ENCODE results near the gene CD55. TPM values are rescaled to one million over a fixed set of nuclear protein-coding genes. Genes with fewer than 3 reads are reported as not detected.

The CD55 gene
- total and polyA plus RNA-seq, 3 experiments from 2014 or later = 61.1 to 94.6 (median 85.2) TPM

- no peaks in the 10 kb centered on the region for H3K9me3 ChIP-seq (ENCODE audit: low read length)
- peak overlapping the region in 1 of 8 donors; percentile 9 for H3K27ac Mint-ChIP-seq
- peaks cover 12 to 27% of the 10 kb centered on the region in 2 donors for H3K27me3 Mint-ChIP-seq
- H3K4me3 Mint-ChIP-seq = peak overlapping the region in 1 of 7 donors; percentile 7
- POLR2A ChIA-PET = interaction anchor here (1.1 to 1.7 kb wide), 2 partner anchors 38 to 39 kb away, joined by 3 to 7 read pairs; partner anchors contain the start of gene CD55
- H3K4me1 Mint-ChIP-seq = peaks cover 11 to 25% (median 22%) of the 10 kb centered on the region in 3 donors
- DNase-seq = peak in 1 of 5 donors; percentile 17
- H3K9me3 Mint-ChIP-seq = no peaks in the 10 kb centered on the region
- H3K36me3 ChIP-seq (ENCODE audit: insufficient read depth, low read length) = no peaks in the 10 kb centered on the region
- H3K4me3 ChIP-seq (ENCODE audit: low read length) = no peak overlapping the region
- H3K36me3 Mint-ChIP-seq = peaks cover 0 to 6% (median 0%) of the 10 kb centered on the region in 3 donors
- peaks cover 26% of the 10 kb centered on the region for H3K4me1 ChIP-seq (ENCODE audit: insufficient read depth, low read length)
- CTCF ChIA-PET = no interaction called here
- H3K27me3 ChIP-seq (ENCODE audit: insufficient read depth, low read length, poor library complexity, severe bottlenecking) = no peaks in the 10 kb centered on the region
- no peak overlapping the region for H3K27ac ChIP-seq (ENCODE audit: low read depth, low read length)
Measured at GRCh38 chr1:207282496-207283380, 38.7 kb upstream of the CD55 start.

- no peak overlapping the region for H3K27ac ChIP-seq (ENCODE audit: low read depth, low read length)
- Mint-ChIP-seq H3K27ac (no peak overlapping the region), H3K9me3 (no peaks in the 10 kb centered on the region), H3K4me3 (no peak overlapping the region), H3K27me3 (peaks cover 17 to 27% of the 10 kb centered on the region in 2 donors), H3K36me3 (peaks cover 0 to 6% (median 0%) of the 10 kb centered on the region in 3 donors), H3K4me1 (peaks cover 11 to 25% (median 22%) of the 10 kb centered on the region in 3 donors)
- no peaks in the 10 kb centered on the region for H3K36me3 ChIP-seq (ENCODE audit: insufficient read depth, low read length)
- H3K9me3 ChIP-seq (ENCODE audit: low read length) = no peaks in the 10 kb centered on the region
- no peak overlapping the region for H3K4me3 ChIP-seq (ENCODE audit: low read length)
- ChIA-PET POLR2A (interaction anchor here (1.1 to 1.7 kb wide), 2 partner anchors 37 to 38 kb away, joined by 3 to 7 read pairs; partner anchors contain the start of gene CD55), CTCF (no interaction called here)
- no peaks in the 10 kb centered on the region for H3K27me3 ChIP-seq (ENCODE audit: insufficient read depth, low read length, poor library complexity, severe bottlenecking)
- DNase-seq = no peak
- peaks cover 26% of the 10 kb centered on the region for H3K4me1 ChIP-seq (ENCODE audit: insufficient read depth, low read length)
Measured at GRCh38 chr1:207283421-207283820, 38.1 kb upstream of the CD55 start.

- H3K4me1 Mint-ChIP-seq = peaks cover 11 to 25% (median 22%) of the 10 kb centered on the region in 3 donors
Measured at GRCh38 chr1:207284209-207284897, 37.1 kb upstream of the CD55 start.

DNA sequence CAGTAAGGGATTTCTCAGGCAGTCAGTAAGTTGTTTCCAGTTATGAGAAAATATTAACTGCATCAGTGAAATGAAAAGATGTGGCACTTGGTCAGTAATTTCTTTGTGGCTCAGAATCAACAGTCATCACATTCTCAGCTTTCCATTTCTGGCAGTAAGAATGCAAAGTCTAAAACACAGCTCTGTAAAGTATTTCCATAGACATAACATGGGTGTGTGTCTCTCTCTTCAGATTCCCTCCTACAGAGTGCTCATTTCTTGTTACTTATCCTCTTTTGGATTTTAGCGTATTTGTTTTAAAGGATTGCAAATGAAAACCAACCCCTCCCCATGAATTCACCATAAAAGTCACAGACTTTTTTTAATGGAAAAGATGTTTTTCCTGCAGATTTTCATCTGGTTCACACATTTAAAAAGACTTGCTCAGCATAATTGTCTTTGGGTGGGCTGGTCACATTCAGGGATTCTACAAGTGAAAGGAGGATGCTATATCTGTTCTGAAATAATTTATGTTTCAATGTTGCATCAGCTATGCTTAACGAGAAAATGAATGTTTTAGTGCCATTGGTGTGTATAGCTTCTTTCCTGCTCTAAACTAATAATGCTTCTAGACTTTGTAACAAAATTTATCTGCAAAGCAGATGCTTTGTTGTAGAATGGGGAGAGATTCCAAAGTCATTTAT, 34.6 kb upstream of the CD55 start:
- POLR2A ChIA-PET = no interaction called here
- Mint-ChIP-seq H3K27ac (no peak overlapping the region), H3K9me3 (peaks cover 0 to 14% (median 8%) of the 10 kb centered on the region in 5 donors), H3K4me1 (peaks cover 8 to 17% (median 15%) of the 10 kb centered on the region in 3 donors), H3K4me3 (no peak overlapping the region), H3K27me3 (peaks cover 13 to 23% of the 10 kb centered on the region in 2 donors), H3K36me3 (peaks cover 0 to 11% (median 0%) of the 10 kb centered on the region in 3 donors)
- Histone ChIP-seq H3K36me3 (ENCODE audit: insufficient read depth, low read length) (no peaks in the 10 kb centered on the region), H3K4me3 (ENCODE audit: low read length) (no peak overlapping the region), H3K27ac (ENCODE audit: low read depth, low read length) (no peak overlapping the region), H3K4me1 (ENCODE audit: insufficient read depth, low read length) (peaks cover 20% of the 10 kb centered on the region), H3K9me3 (ENCODE audit: low read length) (no peaks in the 10 kb centered on the region), H3K27me3 (ENCODE audit: insufficient read depth, low read length, poor library complexity, severe bottlenecking) (no peaks in the 10 kb centered on the region)
- no peak for DNase-seq
- CTCF ChIA-PET = interaction anchor here (1.1 kb wide), 1 partner anchor 10 kb away, joined by 3 read pairs; no protein-coding TSS in a partner anchor

More at GRCh38 chr1:207284209-207284897, 37.1 kb upstream of the CD55 start:
- no peaks in the 10 kb centered on the region for H3K27me3 ChIP-seq (ENCODE audit: insufficient read depth, low read length, poor library complexity, severe bottlenecking)
- Mint-ChIP-seq H3K36me3 (peaks cover 0 to 6% (median 0%) of the 10 kb centered on the region in 3 donors), H3K4me3 (no peak overlapping the region), H3K9me3 (no peaks in the 10 kb centered on the region), H3K27ac (no peak overlapping the region), H3K27me3 (peaks cover 17 to 32% of the 10 kb centered on the region in 2 donors)
- ChIA-PET POLR2A (interaction anchor here (1.7 kb wide), 1 partner anchor 37 kb away, joined by 7 read pairs; the partner anchor contains the start of gene CD55), CTCF (no interaction called here)
- no peak overlapping the region for H3K4me3 ChIP-seq (ENCODE audit: low read length)
- peaks cover 26% of the 10 kb centered on the region for H3K4me1 ChIP-seq (ENCODE audit: insufficient read depth, low read length)
- DNase-seq = no peak
- H3K27ac ChIP-seq (ENCODE audit: low read depth, low read length) = no peak overlapping the region
- H3K36me3 ChIP-seq (ENCODE audit: insufficient read depth, low read length) = no peaks in the 10 kb centered on the region
- no peaks in the 10 kb centered on the region for H3K9me3 ChIP-seq (ENCODE audit: low read length)

GRCh38 chr1:207288315-207288714, 33.2 kb upstream of the CD55 start:
- H3K4me3 Mint-ChIP-seq = no peak overlapping the region
- H3K4me1 ChIP-seq (ENCODE audit: insufficient read depth, low read length) = peaks cover 7% of the 10 kb centered on the region
- H3K4me1 Mint-ChIP-seq = peaks cover 0 to 4% (median 1%) of the 10 kb centered on the region in 3 donors
- H3K36me3 Mint-ChIP-seq = peaks cover 0 to 18% (median 4%) of the 10 kb centered on the region in 3 donors
- H3K27me3 Mint-ChIP-seq = peaks cover 8 to 16% of the 10 kb centered on the region in 2 donors
- ChIA-PET POLR2A (no interaction called here), CTCF (no interaction called here)
- no peak for DNase-seq
- no peak overlapping the region for H3K27ac ChIP-seq (ENCODE audit: low read depth, low read length)
- no peak overlapping the region for H3K4me3 ChIP-seq (ENCODE audit: low read length)
- no peak overlapping the region for H3K27ac Mint-ChIP-seq
- no peaks in the 10 kb centered on the region for H3K9me3 ChIP-seq (ENCODE audit: low read length)
- H3K27me3 ChIP-seq (ENCODE audit: insufficient read depth, low read length, poor library complexity, severe bottlenecking) = no peaks in the 10 kb centered on the region
- H3K9me3 Mint-ChIP-seq = peaks cover 0 to 21% (median 10%) of the 10 kb centered on the region in 5 donors
- H3K36me3 ChIP-seq (ENCODE audit: insufficient read depth, low read length) = no peaks in the 10 kb centered on the region

DNA sequence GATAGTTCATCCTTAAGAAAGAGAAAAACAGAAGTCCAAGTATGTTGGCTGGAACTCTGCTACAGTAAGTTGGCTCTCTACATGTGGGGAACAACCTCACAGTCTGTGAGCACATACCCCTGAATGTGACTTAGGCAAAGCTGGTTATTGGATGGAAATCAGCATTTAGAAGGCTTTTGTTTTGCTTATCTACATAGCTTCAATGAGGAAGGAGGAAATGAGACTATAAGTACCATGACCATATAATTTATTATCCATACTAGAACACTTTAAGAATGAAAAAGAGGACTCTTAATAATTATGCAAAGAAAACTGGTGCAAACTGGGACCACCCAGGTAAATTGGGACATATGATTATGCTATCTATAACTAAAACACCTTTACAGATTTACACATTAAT, 31.7 kb upstream of the CD55 start:
- H3K27me3 Mint-ChIP-seq = peaks cover 8 to 16% of the 10 kb centered on the region in 2 donors
- H3K27me3 ChIP-seq (ENCODE audit: insufficient read depth, low read length, poor library complexity, severe bottlenecking) = no peaks in the 10 kb centered on the region
- no peaks in the 10 kb centered on the region for H3K4me1 Mint-ChIP-seq
- DNase-seq = no peak
- H3K9me3 ChIP-seq (ENCODE audit: low read length) = no peaks in the 10 kb centered on the region
- no peaks in the 10 kb centered on the region for H3K4me1 ChIP-seq (ENCODE audit: insufficient read depth, low read length)
- H3K9me3 Mint-ChIP-seq = peaks cover 0 to 21% (median 10%) of the 10 kb centered on the region in 5 donors
- H3K36me3 ChIP-seq (ENCODE audit: insufficient read depth, low read length) = no peaks in the 10 kb centered on the region
- H3K27ac Mint-ChIP-seq = no peak overlapping the region
- ChIA-PET POLR2A (no interaction called here), CTCF (no interaction called here)
- H3K36me3 Mint-ChIP-seq = peaks cover 0 to 18% (median 4%) of the 10 kb centered on the region in 3 donors
- no peak overlapping the region for H3K27ac ChIP-seq (ENCODE audit: low read depth, low read length)
- H3K4me3 Mint-ChIP-seq = no peak overlapping the region
- no peak overlapping the region for H3K4me3 ChIP-seq (ENCODE audit: low read length)

GRCh38 chr1:207291723-207292122, 29.8 kb upstream of the CD55 start:
- DNase-seq = no peak
- Mint-ChIP-seq H3K4me1 (no peaks in the 10 kb centered on the region), H3K36me3 (peaks cover 0 to 21% (median 4%) of the 10 kb centered on the region in 3 donors), H3K4me3 (no peak overlapping the region), H3K9me3 (peaks cover 0 to 21% (median 10%) of the 10 kb centered on the region in 5 donors), H3K27ac (no peak overlapping the region), H3K27me3 (peaks cover 8 to 9% of the 10 kb centered on the region in 2 donors)
- H3K4me3 ChIP-seq (ENCODE audit: low read length) = no peak overlapping the region
- no peaks in the 10 kb centered on the region for H3K36me3 ChIP-seq (ENCODE audit: insufficient read depth, low read length)
- H3K4me1 ChIP-seq (ENCODE audit: insufficient read depth, low read length) = no peaks in the 10 kb centered on the region
- no peaks in the 10 kb centered on the region for H3K27me3 ChIP-seq (ENCODE audit: insufficient read depth, low read length, poor library complexity, severe bottlenecking)
- H3K9me3 ChIP-seq (ENCODE audit: low read length) = no peaks in the 10 kb centered on the region
- no peak overlapping the region for H3K27ac ChIP-seq (ENCODE audit: low read depth, low read length)
- CTCF ChIA-PET = no interaction called here
- POLR2A ChIA-PET = no interaction called here
